Measurements from ENCODE around the gene BPIFB4.

The BPIFB4 gene

DNA sequence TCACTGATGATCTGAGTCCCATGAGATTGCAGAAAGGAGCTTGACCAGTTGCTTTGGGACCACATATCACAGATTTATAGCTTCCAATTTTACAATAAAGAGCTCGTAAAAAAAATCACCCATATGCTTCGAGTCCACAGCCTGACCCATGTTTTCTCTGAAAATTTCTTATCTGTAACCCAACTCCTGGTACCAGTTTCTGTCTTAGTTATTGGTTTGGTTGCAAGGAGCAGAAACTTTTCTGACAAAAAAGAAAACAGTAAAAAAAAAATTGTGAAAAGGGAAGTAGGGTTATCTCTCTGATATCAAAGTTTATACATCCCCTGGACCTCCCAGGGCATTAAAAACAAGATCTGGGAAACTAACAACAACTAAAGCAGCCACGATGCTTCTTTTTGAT is 57.8 kb downstream of the BPIFB4 start:
- Histone ChIP-seq H2BK5ac (ENCODE audit: low read depth, low read length, poor library complexity, severe bottlenecking) (no peak overlapping the region), H3K9ac (ENCODE audit: low read length) (no peak overlapping the region), H3K36me3 (ENCODE audit: control insufficient read depth in 1 of 2, insufficient read depth in 2 of 2, low read depth in 1 of 2, low read length in 2 of 2) (no peaks in the 10 kb centered on the region), H3K4me3 (ENCODE audit: insufficient read depth in 1 of 2, low read depth in 1 of 2, low read length in 2 of 2) (no peak overlapping the region), H3K9me3 (ENCODE audit: control insufficient read depth, low read length) (peaks cover 25% of the 10 kb centered on the region), H3K23ac (ENCODE audit: low read length in 2 of 2) (no peak overlapping the region), H3K27ac (ENCODE audit: low read length, poor library complexity, severe bottlenecking) (no peak overlapping the region), H3K4me1 (ENCODE audit: control insufficient read depth, insufficient read depth, low read depth, low read length) (no peaks in the 10 kb centered on the region), H2AK5ac (ENCODE audit: low read length, severe bottlenecking) (no peak overlapping the region), H2AFZ (ENCODE audit: low read depth, low read length) (no peak overlapping the region), H2BK120ac (ENCODE audit: low read depth, low read length) (no peak overlapping the region), H3K79me1 (replicated peaks; ENCODE audit: low read length, poor library complexity, severe bottlenecking) (no peaks in the 10 kb centered on the region), H3K14ac (ENCODE audit: low read length in 2 of 2) (no peak overlapping the region), H4K91ac (ENCODE audit: low read length) (no peak overlapping the region), H3K27me3 (ENCODE audit: control insufficient read depth in 1 of 2, insufficient read depth in 1 of 2, low read length in 2 of 2) (peaks cover 6 to 8% of the 10 kb centered on the region in 2 experiments), H3K18ac (ENCODE audit: low read depth in 1 of 2, low read length in 2 of 2) (no peak overlapping the region), H4K8ac (ENCODE audit: low read length) (no peak overlapping the region), H2BK15ac (ENCODE audit: low read depth, poor library complexity, severe bottlenecking) (no peak overlapping the region), H3K4me2 (ENCODE audit: low read length, poor library complexity, severe bottlenecking) (no peak overlapping the region), H2BK12ac (ENCODE audit: low read length in 2 of 2) (no peak overlapping the region), H3K4ac (ENCODE audit: low read depth in 1 of 2, low read length in 2 of 2) (no peak overlapping the region)
- no peak for DNase-seq
- WGBS = 43% methylated on average over 1 of the region's 3 CpGs

DNA sequence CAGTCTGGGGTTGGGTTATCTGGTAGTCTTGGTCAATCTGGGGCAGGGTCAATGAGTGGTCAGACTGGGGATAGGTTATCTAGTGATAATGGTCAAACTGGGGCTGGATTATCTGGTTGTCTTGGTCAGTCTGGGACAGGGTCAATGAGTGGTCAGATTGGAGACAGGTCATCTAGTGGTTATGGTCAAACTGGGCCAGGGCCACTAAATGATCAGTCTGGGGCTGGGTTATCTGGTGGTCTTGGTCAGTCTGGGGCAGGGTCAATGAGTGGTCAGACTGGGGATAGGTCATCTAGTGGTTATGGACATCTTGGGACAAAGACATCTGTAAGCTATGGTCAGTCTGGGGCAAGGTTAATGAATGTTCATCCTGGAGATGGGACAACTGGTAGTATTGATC is 60.0 kb downstream of the BPIFB4 start:
- no peaks in the 10 kb centered on the region for H3K4me1 ChIP-seq (ENCODE audit: control insufficient read depth, insufficient read depth, low read depth, low read length)
- no peaks in the 10 kb centered on the region for H3K36me3 ChIP-seq (ENCODE audit: control insufficient read depth in 1 of 2, insufficient read depth in 2 of 2, low read depth in 1 of 2, low read length in 2 of 2)
- no peak for DNase-seq
- H3K18ac ChIP-seq (ENCODE audit: low read depth in 1 of 2, low read length in 2 of 2) = no peak overlapping the region
- peaks cover 0 to 5% of the 10 kb centered on the region in 2 experiments for H3K27me3 ChIP-seq (ENCODE audit: control insufficient read depth in 1 of 2, insufficient read depth in 1 of 2, low read length in 2 of 2)
- no peak overlapping the region for H3K4me3 ChIP-seq (ENCODE audit: insufficient read depth in 1 of 2, low read depth in 1 of 2, low read length in 2 of 2)
- peaks cover 30% of the 10 kb centered on the region for H3K9me3 ChIP-seq (ENCODE audit: control insufficient read depth, low read length)
- no peak overlapping the region for H2BK5ac ChIP-seq (ENCODE audit: low read depth, low read length, poor library complexity, severe bottlenecking)
- no peaks in the 10 kb centered on the region for H3K79me1 ChIP-seq (replicated peaks; ENCODE audit: low read length, poor library complexity, severe bottlenecking)
- no peak overlapping the region for H3K4me2 ChIP-seq (ENCODE audit: low read length, poor library complexity, severe bottlenecking)
- no peak overlapping the region for H4K91ac ChIP-seq (ENCODE audit: low read length)
- no peak overlapping the region for H3K4ac ChIP-seq (ENCODE audit: low read depth in 1 of 2, low read length in 2 of 2)
- H2AFZ ChIP-seq (ENCODE audit: low read depth, low read length) = no peak overlapping the region
- H4K8ac ChIP-seq (ENCODE audit: low read length) = no peak overlapping the region
- H2BK120ac ChIP-seq (ENCODE audit: low read depth, low read length) = no peak overlapping the region
- no peak overlapping the region for H3K27ac ChIP-seq (ENCODE audit: low read length, poor library complexity, severe bottlenecking)
- no peak overlapping the region for H3K9ac ChIP-seq (ENCODE audit: low read length)
- no peak overlapping the region for H3K14ac ChIP-seq (ENCODE audit: low read length in 2 of 2)
- no peak overlapping the region for H2AK5ac ChIP-seq (ENCODE audit: low read length, severe bottlenecking)
- no peak overlapping the region for H2BK12ac ChIP-seq (ENCODE audit: low read length in 2 of 2)
- no peak overlapping the region for H2BK15ac ChIP-seq (ENCODE audit: low read depth, poor library complexity, severe bottlenecking)
- H3K23ac ChIP-seq (ENCODE audit: low read length in 2 of 2) = no peak overlapping the region

DNA sequence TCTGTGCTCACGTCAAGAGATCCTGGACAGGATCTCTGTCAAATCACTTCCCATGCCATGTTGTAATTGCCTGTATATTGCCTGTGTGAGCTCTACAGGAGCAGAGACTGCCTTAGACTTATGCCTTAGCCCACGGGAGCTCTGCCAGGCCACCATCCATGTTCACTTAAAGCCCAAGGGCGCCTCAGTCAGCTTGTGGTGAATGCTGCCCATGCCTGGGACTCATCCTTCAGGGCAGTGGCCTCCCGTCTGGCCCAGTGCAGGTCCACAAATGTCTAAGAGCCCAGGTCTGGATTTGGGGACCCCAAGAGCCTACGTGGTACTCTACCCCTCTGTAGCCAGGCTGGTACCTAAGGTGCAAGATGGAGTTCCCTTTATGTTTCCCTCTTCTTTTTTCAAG is 66.1 kb downstream of the BPIFB4 start:
- H3K4me1 ChIP-seq (ENCODE audit: control insufficient read depth, insufficient read depth, low read depth, low read length) = no peaks in the 10 kb centered on the region
- no peak overlapping the region for H3K23ac ChIP-seq (ENCODE audit: low read length in 2 of 2)
- no peak overlapping the region for H3K9ac ChIP-seq (ENCODE audit: low read length)
- no peak overlapping the region for H3K18ac ChIP-seq (ENCODE audit: low read depth in 1 of 2, low read length in 2 of 2)
- H3K4me3 ChIP-seq (ENCODE audit: insufficient read depth in 1 of 2, low read depth in 1 of 2, low read length in 2 of 2) = no peak overlapping the region
- H3K4me2 ChIP-seq (ENCODE audit: low read length, poor library complexity, severe bottlenecking) = no peak overlapping the region
- H2BK5ac ChIP-seq (ENCODE audit: low read depth, low read length, poor library complexity, severe bottlenecking) = no peak overlapping the region
- H3K79me1 ChIP-seq (replicated peaks; ENCODE audit: low read length, poor library complexity, severe bottlenecking) = no peaks in the 10 kb centered on the region
- H2AK5ac ChIP-seq (ENCODE audit: low read length, severe bottlenecking) = no peak overlapping the region
- DNase-seq = no peak
- H4K91ac ChIP-seq (ENCODE audit: low read length) = no peak overlapping the region
- peaks cover 0 to 31% of the 10 kb centered on the region in 2 experiments for H3K27me3 ChIP-seq (ENCODE audit: control insufficient read depth in 1 of 2, insufficient read depth in 1 of 2, low read length in 2 of 2)
- no peak overlapping the region for H2BK15ac ChIP-seq (ENCODE audit: low read depth, poor library complexity, severe bottlenecking)
- no peak overlapping the region for H2BK12ac ChIP-seq (ENCODE audit: low read length in 2 of 2)
- no peak overlapping the region for H4K8ac ChIP-seq (ENCODE audit: low read length)
- H2AFZ ChIP-seq (ENCODE audit: low read depth, low read length) = no peak overlapping the region
- H3K27ac ChIP-seq (ENCODE audit: low read length, poor library complexity, severe bottlenecking) = no peak overlapping the region
- peaks cover 5% of the 10 kb centered on the region for H3K9me3 ChIP-seq (ENCODE audit: control insufficient read depth, low read length)
- no peaks in the 10 kb centered on the region for H3K36me3 ChIP-seq (ENCODE audit: control insufficient read depth in 1 of 2, insufficient read depth in 2 of 2, low read depth in 1 of 2, low read length in 2 of 2)
- H3K14ac ChIP-seq (ENCODE audit: low read length in 2 of 2) = no peak overlapping the region
- WGBS = 73% methylated on average over 5 of the region's 5 CpGs
- no peak overlapping the region for H3K4ac ChIP-seq (ENCODE audit: low read depth in 1 of 2, low read length in 2 of 2)
- no peak overlapping the region for H2BK120ac ChIP-seq (ENCODE audit: low read depth, low read length)

DNA sequence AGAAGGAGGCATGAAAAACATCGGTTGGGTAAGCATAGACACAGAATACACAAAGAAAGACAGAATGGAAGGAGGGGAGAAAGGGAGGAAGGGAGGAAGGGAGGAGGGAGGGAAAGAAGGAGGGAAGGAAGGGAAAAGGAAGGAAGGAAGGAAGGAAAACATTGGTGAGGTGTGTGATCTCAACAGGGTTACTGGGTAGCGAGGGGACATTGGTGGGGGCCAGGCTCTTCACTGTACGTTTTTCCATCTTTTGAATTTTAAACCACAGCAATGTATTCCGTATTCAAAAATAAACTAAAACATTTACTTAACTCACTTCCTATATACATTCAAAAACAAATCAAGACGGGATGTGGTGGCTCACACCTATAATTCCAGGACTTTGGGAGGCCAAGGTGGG is 67.9 kb downstream of the BPIFB4 start:
- Histone ChIP-seq H2BK15ac (ENCODE audit: low read depth, poor library complexity, severe bottlenecking) (no peak overlapping the region), H3K4me3 (ENCODE audit: insufficient read depth in 1 of 2, low read depth in 1 of 2, low read length in 2 of 2) (no peak overlapping the region), H3K79me1 (replicated peaks; ENCODE audit: low read length, poor library complexity, severe bottlenecking) (no peaks in the 10 kb centered on the region), H3K9ac (ENCODE audit: low read length) (no peak overlapping the region), H2AK5ac (ENCODE audit: low read length, severe bottlenecking) (no peak overlapping the region), H3K4me2 (ENCODE audit: low read length, poor library complexity, severe bottlenecking) (no peak overlapping the region), H2BK5ac (ENCODE audit: low read depth, low read length, poor library complexity, severe bottlenecking) (no peak overlapping the region), H3K36me3 (ENCODE audit: control insufficient read depth in 1 of 2, insufficient read depth in 2 of 2, low read depth in 1 of 2, low read length in 2 of 2) (no peaks in the 10 kb centered on the region), H3K18ac (ENCODE audit: low read depth in 1 of 2, low read length in 2 of 2) (no peak overlapping the region), H3K9me3 (ENCODE audit: control insufficient read depth, low read length) (peaks cover 5% of the 10 kb centered on the region), H4K8ac (ENCODE audit: low read length) (no peak overlapping the region), H2BK120ac (ENCODE audit: low read depth, low read length) (no peak overlapping the region), H3K14ac (ENCODE audit: low read length in 2 of 2) (no peak overlapping the region), H3K23ac (ENCODE audit: low read length in 2 of 2) (no peak overlapping the region), H2BK12ac (ENCODE audit: low read length in 2 of 2) (no peak overlapping the region), H3K27ac (ENCODE audit: low read length, poor library complexity, severe bottlenecking) (no peak overlapping the region), H4K91ac (ENCODE audit: low read length) (no peak overlapping the region), H2AFZ (ENCODE audit: low read depth, low read length) (no peak overlapping the region), H3K4me1 (ENCODE audit: control insufficient read depth, insufficient read depth, low read depth, low read length) (no peaks in the 10 kb centered on the region), H3K4ac (ENCODE audit: low read depth in 1 of 2, low read length in 2 of 2) (no peak overlapping the region), H3K27me3 (ENCODE audit: control insufficient read depth in 1 of 2, insufficient read depth in 1 of 2, low read length in 2 of 2) (peaks cover 0 to 39% of the 10 kb centered on the region in 2 experiments)
- WGBS = 73% methylated on average over 4 of the region's 5 CpGs
- no peak for DNase-seq

All from mesenchymal stem cell (in vitro differentiated cells and primary cell).